HCT116 (cell line): ENCODE measurements around the gene PAAF1. TPM values are rescaled to one million over a fixed set of nuclear protein-coding genes. Genes with fewer than 3 reads are reported as not detected.

ENCODE experiments used
- ATAC-seq: fragments of 200-7000 bp; cut with Tn5 transposase; 2 replicates; pipeline ENCODE4 v1.9.1; 2020; ENCODE audit warnings: mild to moderate bottlenecking, moderate library complexity
- BruUV-seq: library from RNA; stranded (reverse); fragments of 400-500 nt; replicated peaks from 2 replicates; lab custom pipeline; 2021; lab: Mats Ljungman, UMichigan
- CTCF ChIA-PET: fragments of 300-600 bp; sonication (Branson Sonifier 250); formaldehyde crosslinking; loops from one replicate; lab custom pipeline; 2021; ENCODE audit warnings: antibody characterized with exemption; lab: Charles Lee
- POLR2A ChIA-PET: fragments of 300-600, 350-600 bp; sonication (Branson Sonifier 250); formaldehyde crosslinking; loops from one replicate; lab custom pipeline; 2021; ENCODE audit warnings: antibody characterized with exemption; lab: Charles Lee
- RAD21 ChIA-PET, 2 experiments: fragments of 300-600 bp; sonication (Branson Sonifier 250); formaldehyde crosslinking; loops; one replicate each; lab custom pipeline; 2023; ENCODE audit warnings: low total read pairs in 2 of 2; ENCODE audit not compliant: uncharacterized antibody in 2 of 2, unreplicated experiment in 2 of 2, low non-redundant PET in 1 of 2; lab: Charles Lee
- DNase-seq: peaks from one replicate; pipeline ENCODE4 v3.0.0-alpha.2; 2010; ENCODE audit warnings: low read depth, low spot score
- H2AFZ ChIP-seq: fragments of 200-600 bp; shearing (Covaris generic), sonication (generic); 2 replicates; pipeline ENCODE4 v1.6.1; 2017; ENCODE audit warnings: low read depth, mixed run types, mixed read lengths, antibody characterized with exemption, low read length; ENCODE audit not compliant: poor library complexity, severe bottlenecking
- H3K27ac ChIP-seq: 2 replicates; pipeline ENCODE4 v1.5.1; 2012; ENCODE audit warnings: low read depth, low read length
- H3K27me3 ChIP-seq: fragments of 200-600 bp; sonication (generic); 2 replicates; pipeline ENCODE4 v1.6.1; 2016; ENCODE audit warnings: mixed run types, low read length, mixed read lengths; ENCODE audit not compliant: insufficient read depth
- H3K36me3 ChIP-seq, 2 experiments: fragments of 200-500 bp in 1 of 2; fragments of 200-600 bp in 1 of 2; sonication (Bioruptor generic) in 1 of 2; sonication (generic) in 1 of 2; 2 replicates each; pipeline versions ENCODE4 v1.5.1 to v1.6.1; 2014 to 2016; ENCODE audit warnings: low read length in 2 of 2, inconsistent platforms in 1 of 2, mixed read lengths in 1 of 2, mixed run types in 1 of 2; ENCODE audit not compliant: insufficient read depth in 2 of 2, control insufficient read depth in 1 of 2
- H3K4me1 ChIP-seq, 2 experiments: fragments of 200-600 bp in 1 of 2; sonication (generic) in 1 of 2; 2 replicates each; pipeline versions ENCODE4 v1.5.1 to v1.6.1; 2012 to 2017; ENCODE audit warnings: low read length in 2 of 2, inconsistent platforms in 1 of 2, mild to moderate bottlenecking in 1 of 2, mixed read lengths in 1 of 2, mixed run types in 1 of 2, moderate library complexity in 1 of 2; ENCODE audit not compliant: insufficient read depth in 2 of 2, control insufficient read depth in 1 of 2
- H3K4me2 ChIP-seq: fragments of 200-600 bp; sonication (generic); 2 replicates; pipeline ENCODE4 v1.6.1; 2017; ENCODE audit warnings: mixed run types, low read length, mixed read lengths
- H3K4me3 ChIP-seq, 2 experiments: fragments of 200-600 bp in 1 of 2; sonication (generic) in 1 of 2; replicated peaks in 1 of 2; 2 replicates each; pipeline ENCODE4 v1.5.1; 2011 to 2016; ENCODE audit warnings: low read length in 2 of 2, control low read depth in 1 of 2, low read depth in 1 of 2, mild to moderate bottlenecking in 1 of 2, mixed read lengths in 1 of 2, mixed run types in 1 of 2
- H3K79me2 ChIP-seq: fragments of 200-600 bp; sonication (generic); 2 replicates; pipeline ENCODE4 v1.6.1; 2017; ENCODE audit warnings: mild to moderate bottlenecking, mixed run types, low read length, moderate library complexity, mixed read lengths; ENCODE audit not compliant: insufficient read depth
- H3K9ac ChIP-seq: fragments of 200-600 bp; sonication (generic); 2 replicates; pipeline ENCODE4 v1.6.1; 2016; ENCODE audit warnings: low read length, mixed read lengths
- H3K9me2 ChIP-seq: fragments of 200-600 bp; sonication (generic), shearing (Covaris generic); 2 replicates; pipeline ENCODE4 v1.6.1; 2017; ENCODE audit warnings: mixed run types, mild to moderate bottlenecking, moderate library complexity; ENCODE audit not compliant: insufficient read depth
- H3K9me3 ChIP-seq, 2 experiments: fragments of 200-500 bp in 1 of 2; fragments of 200-600 bp in 1 of 2; sonication (Bioruptor generic) in 1 of 2; sonication (generic) in 1 of 2; 2 replicates each; pipeline ENCODE4 v1.6.1; 2014 to 2017; ENCODE audit warnings: low read length in 2 of 2, mixed read lengths in 2 of 2, inconsistent platforms in 1 of 2, low read depth in 1 of 2, mild to moderate bottlenecking in 1 of 2, mixed run types in 1 of 2, moderate library complexity in 1 of 2; ENCODE audit not compliant: control insufficient read depth in 1 of 2, insufficient read depth in 1 of 2
- H4K20me1 ChIP-seq: fragments of 200-600 bp; sonication (generic), shearing (Covaris generic); 2 replicates; pipeline ENCODE4 v1.6.1; 2017; ENCODE audit warnings: mixed run types, mild to moderate bottlenecking, moderate library complexity; ENCODE audit not compliant: insufficient read depth
- ELF1 ChIP-seq: IDR thresholded peaks from 2 replicates; pipeline ENCODE4 v1.6.1; 2012; ENCODE audit warnings: low read depth, borderline replicate concordance
- EZH2phosphoT487 ChIP-seq: fragments of 200-600 bp; IDR thresholded peaks from 2 replicates; pipeline ENCODE4 v1.6.1; 2018; ENCODE audit warnings: antibody characterized with exemption, borderline replicate concordance
- FOSL1 ChIP-seq: IDR thresholded peaks from 2 replicates; pipeline ENCODE4 v1.6.1; 2012; ENCODE audit warnings: low read depth
- POLR2AphosphoS5 ChIP-seq: IDR thresholded peaks from 2 replicates; pipeline ENCODE4 v1.6.1; 2011; ENCODE audit warnings: mild to moderate bottlenecking, low read depth, low read length, moderate library complexity
- REST ChIP-seq: IDR thresholded peaks from 2 replicates; pipeline ENCODE4 v1.6.1; 2012; ENCODE audit warnings: low read depth
- SP1 ChIP-seq: IDR thresholded peaks from 2 replicates; pipeline ENCODE4 v1.6.1; 2012; ENCODE audit warnings: low read depth
- TCF7L2 ChIP-seq: IDR thresholded peaks from 2 replicates; pipeline ENCODE4 v1.7.0; 2011; ENCODE audit warnings: borderline replicate concordance, inconsistent platforms; ENCODE audit not compliant: insufficient read depth, insufficient read length; ENCODE audit errors: extremely low read depth
- YY1 ChIP-seq: IDR thresholded peaks from 2 replicates; pipeline ENCODE4 v1.6.1; 2011; ENCODE audit warnings: low read length, low read depth, moderate library complexity, mild to moderate bottlenecking; ENCODE audit not compliant: insufficient replicate concordance; ENCODE audit errors: extremely low read depth
- intact Hi-C: fragments of 100-400 bp; cut with micrococcal nuclease; formaldehyde crosslinking; loops from 2 replicates; pipeline ENCODE4 v1.10.0; 2022
- total RNA-seq: library from RNA; stranded (reverse); gene quantifications from one replicate; pipeline ENCODE4 v1.2.1, GENCODE V29; 2021; ENCODE audit not compliant: unreplicated experiment

The PAAF1 gene
- total RNA-seq, 1 experiment from 2014 or later: 15.5 TPM

- TF ChIP-seq SP1: no peak
- TF ChIP-seq FOSL1: no peak
- TF ChIP-seq YY1: no peak
- no peak for TF ChIP-seq TCF7L2
- no peak for TF ChIP-seq POLR2AphosphoS5
- no peak for TF ChIP-seq ELF1
- no peak for TF ChIP-seq EZH2phosphoT487
- no peak for TF ChIP-seq REST
- intact Hi-C loops: no loop called here
- RAD21 ChIA-PET: no interaction called here
- Histone ChIP-seq H3K79me2 (no peaks in the 10 kb centered on the region), H3K36me3 (no peaks in the 10 kb centered on the region), H3K9me2 (no peaks in the 10 kb centered on the region), H3K4me3 (no peak overlapping the region), H3K27me3 (no peaks in the 10 kb centered on the region), H3K9ac (no peak overlapping the region), H3K27ac (no peak overlapping the region), H3K4me1 (no peaks in the 10 kb centered on the region), H2AFZ (no peak overlapping the region), H3K4me2 (no peak overlapping the region), H4K20me1 (no peaks in the 10 kb centered on the region), H3K9me3 (peaks cover 6 to 13% of the 10 kb centered on the region in 2 experiments; a peak in 3 of 4 replicates)
- POLR2A ChIA-PET: no interaction called here
- DNase-seq (no peak), ATAC-seq (no peak)
- no TSS peak for BruUV-seq
- CTCF ChIA-PET: interaction anchor here (2.0 kb wide), 1 partner anchor 11 kb away, joined by 5 read pairs; no protein-coding TSS in a partner anchor
Measured at GRCh38 chr11:73942010-73942409, 65.2 kb downstream of the PAAF1 start.
